Endothelial cell of umbilical vein (primary cell): ENCODE measurements around the gene LRCH3. TPM values are rescaled to one million over a fixed set of nuclear protein-coding genes. Genes with fewer than 3 reads are reported as not detected.

Experiments used
- BruUV-seq: library from RNA; stranded (reverse); fragments of 400-500 nt; replicated peaks from 2 replicates; lab custom pipeline; 2021; lab: Mats Ljungman, UMichigan
- CTCF ChIA-PET: fragments of 300-600, 350-600 bp; sonication (Branson Sonifier 250); formaldehyde crosslinking; loops from one replicate; lab custom pipeline; 2021; ENCODE audit warnings: antibody characterized with exemption, inconsistent platforms; lab: Charles Lee
- POLR2A ChIA-PET: fragments of 300-600, 350-600 bp; sonication (Branson Sonifier 250); formaldehyde crosslinking; loops from one replicate; lab custom pipeline; 2021; ENCODE audit warnings: antibody characterized with exemption, inconsistent platforms; lab: Charles Lee
- DNase-seq: peaks from one replicate; pipeline ENCODE4 v3.0.0-alpha.2; 2011; ENCODE audit warnings: low read depth, low spot score
- FAIRE-seq: peaks from 2 replicates; lab custom pipeline; 2011; peaks lifted over from hg19 to GRCh38; lab: Jason Lieb, UNC
- H2AFZ ChIP-seq: 2 replicates; pipeline ENCODE4 v1.6.0; 2012; ENCODE audit warnings: low read depth, low read length, control low read depth, inconsistent platforms
- H3K27ac ChIP-seq: 2 replicates; pipeline ENCODE4 v1.5.1; 2011; ENCODE audit warnings: low read depth, mild to moderate bottlenecking, control low read depth, low read length, moderate library complexity; ENCODE audit not compliant: insufficient read depth
- H3K27me3 ChIP-seq, 2 experiments: 2 replicates each; pipeline versions ENCODE4 v1.6.0 to v1.6.1; 2011; ENCODE audit warnings: low read length in 2 of 2, mixed read lengths in 1 of 2; ENCODE audit not compliant: control insufficient read depth in 2 of 2, insufficient read depth in 2 of 2
- H3K36me3 ChIP-seq, 2 experiments: 2 replicates in 1 of 2; 3 replicates in 1 of 2; pipeline ENCODE4 v1.5.1; 2011; ENCODE audit warnings: low read length in 2 of 2, mild to moderate bottlenecking in 1 of 2, moderate library complexity in 1 of 2; ENCODE audit not compliant: control insufficient read depth in 2 of 2, insufficient read depth in 2 of 2; ENCODE audit errors: extremely low read depth in 1 of 2
- H3K4me1 ChIP-seq: 3 replicates; pipeline ENCODE4 v1.5.1; 2011; ENCODE audit warnings: mild to moderate bottlenecking, low read length; ENCODE audit not compliant: control insufficient read depth, insufficient read depth; ENCODE audit errors: extremely low read depth
- H3K4me2 ChIP-seq: 2 replicates; pipeline ENCODE4 v1.6.1; 2011; ENCODE audit warnings: low read length, control low read depth, mixed read lengths; ENCODE audit not compliant: insufficient read depth
- H3K4me3 ChIP-seq, 3 experiments: fragments of 200-600 bp in 1 of 3; sonication (generic), shearing (Covaris generic) in 1 of 3; replicated peaks in 1 of 3; 2 replicates each; pipeline ENCODE4 v1.5.1; 2011 to 2016; ENCODE audit warnings: control low read depth in 3 of 3, low read length in 3 of 3, mild to moderate bottlenecking in 2 of 3, inconsistent platforms in 1 of 3, low read depth in 1 of 3, moderate library complexity in 1 of 3; ENCODE audit not compliant: insufficient read depth in 1 of 3
- H3K79me2 ChIP-seq: 2 replicates; pipeline ENCODE4 v1.6.0; 2012; ENCODE audit warnings: low read length, inconsistent platforms; ENCODE audit not compliant: control insufficient read depth, insufficient read depth
- H3K9ac ChIP-seq: replicated peaks from 2 replicates; pipeline ENCODE3; 2011; ENCODE audit warnings: low read length, control low read depth; ENCODE audit not compliant: insufficient read depth; ENCODE audit errors: extremely low read depth
- H3K9me1 ChIP-seq: replicated peaks from 3 replicates; pipeline ENCODE4 v1.6.0; 2011; ENCODE audit warnings: mild to moderate bottlenecking, low read length; ENCODE audit not compliant: control insufficient read depth, insufficient read depth; ENCODE audit errors: extremely low read depth
- H3K9me3 ChIP-seq: replicated peaks from 2 replicates; pipeline ENCODE4 v1.5.1; 2012; ENCODE audit warnings: low read length, inconsistent platforms; ENCODE audit not compliant: control insufficient read depth, insufficient read depth
- H4K20me1 ChIP-seq: replicated peaks from 2 replicates; pipeline ENCODE3; 2011; ENCODE audit warnings: mild to moderate bottlenecking, low read length; ENCODE audit not compliant: control insufficient read depth, insufficient read depth; ENCODE audit errors: extremely low read depth
- EZH2 ChIP-seq: IDR thresholded peaks from 2 replicates; pipeline ENCODE4 v1.6.1; 2012; ENCODE audit warnings: borderline replicate concordance, low read depth, mild to moderate bottlenecking, moderate library complexity, low read length, inconsistent platforms; ENCODE audit not compliant: severe bottlenecking
- FOS ChIP-seq: IDR thresholded peaks from 2 replicates; pipeline ENCODE4 v1.6.1; 2011; ENCODE audit warnings: mild to moderate bottlenecking, low read length, moderate library complexity, borderline replicate concordance; ENCODE audit not compliant: insufficient read depth
- GATA2 ChIP-seq: IDR thresholded peaks from 2 replicates; pipeline ENCODE4 v1.7.0; 2011; ENCODE audit warnings: low read depth, mild to moderate bottlenecking, moderate library complexity, mixed read lengths, low read length; ENCODE audit not compliant: insufficient read length, insufficient read depth
- JUN ChIP-seq: IDR thresholded peaks from 2 replicates; pipeline ENCODE4 v1.6.1; 2011; ENCODE audit warnings: borderline replicate concordance, low read depth; ENCODE audit not compliant: insufficient read length, insufficient read depth
- MYC ChIP-seq: IDR thresholded peaks from one replicate; pipeline ENCODE4 v1.6.1; 2011; ENCODE audit warnings: mild to moderate bottlenecking, low read depth, low read length
- POLR2A ChIP-seq: IDR thresholded peaks from 2 replicates; pipeline ENCODE4 v1.6.1; 2012; ENCODE audit warnings: low read depth, mild to moderate bottlenecking, control low read depth, low read length
- POLR2AphosphoS5 ChIP-seq: IDR thresholded peaks from 2 replicates; pipeline ENCODE4 v1.6.1; 2012; ENCODE audit warnings: low read depth, mild to moderate bottlenecking, control low read depth, low read length, moderate library complexity; ENCODE audit not compliant: insufficient read depth
- dilution Hi-C: fragments of 300-500 bp; cut with MboI; formaldehyde crosslinking; loops from one replicate; pipeline ENCODE4 v1.15.0; 2019; ENCODE audit warnings: low sequenced_read_pairs; ENCODE audit not compliant: extremely low pct_ligation_motif_present
- intact Hi-C: fragments of 100-400 bp; cut with micrococcal nuclease; formaldehyde crosslinking; loops from one replicate; pipeline ENCODE4 v1.10.0; 2022
- polyA plus RNA-seq, 4 experiments: library from polyadenylated mRNA; depleted of rRNA in 3 of 4; stranded (reverse) in 3 of 4; unstranded in 1 of 4; fragments of >200 nt; gene quantifications; 2 replicates each; pipeline versions ENCODE4 v1.2.1 to v1.2.3, GENCODE V29; 2011 to 2012; ENCODE audit warnings: missing spikeins in 1 of 4
- total RNA-seq: library from RNA; stranded (reverse); gene quantifications from 2 replicates; pipeline ENCODE4 v1.2.3, GENCODE V29; 2021
- TF ChIP-seq, protein P1 (sequence below), 2 donors: IDR thresholded peaks; 1 replicate in 1 of 2; 2 replicates in 1 of 2; pipeline ENCODE4 v1.5.1; 2011; ENCODE audit warnings: low read length in 2 of 2, mild to moderate bottlenecking in 2 of 2, moderate library complexity in 2 of 2, control low read depth in 1 of 2, inconsistent platforms in 1 of 2, low read depth in 1 of 2; ENCODE audit not compliant: insufficient read depth in 1 of 2; ENCODE audit errors: extremely low read depth in 1 of 2
- TF ChIP-seq, protein P2 (sequence below): IDR thresholded peaks from 2 replicates; pipeline ENCODE4 v1.6.1; 2011; ENCODE audit not compliant: insufficient read depth, insufficient read length

LRCH3 gene
- total and polyA plus RNA-seq, 2 donors (not counting 3 experiments of a cell fraction or from before 2014, with no cell fraction given) = 43.9 to 60.3 TPM

DNA sequence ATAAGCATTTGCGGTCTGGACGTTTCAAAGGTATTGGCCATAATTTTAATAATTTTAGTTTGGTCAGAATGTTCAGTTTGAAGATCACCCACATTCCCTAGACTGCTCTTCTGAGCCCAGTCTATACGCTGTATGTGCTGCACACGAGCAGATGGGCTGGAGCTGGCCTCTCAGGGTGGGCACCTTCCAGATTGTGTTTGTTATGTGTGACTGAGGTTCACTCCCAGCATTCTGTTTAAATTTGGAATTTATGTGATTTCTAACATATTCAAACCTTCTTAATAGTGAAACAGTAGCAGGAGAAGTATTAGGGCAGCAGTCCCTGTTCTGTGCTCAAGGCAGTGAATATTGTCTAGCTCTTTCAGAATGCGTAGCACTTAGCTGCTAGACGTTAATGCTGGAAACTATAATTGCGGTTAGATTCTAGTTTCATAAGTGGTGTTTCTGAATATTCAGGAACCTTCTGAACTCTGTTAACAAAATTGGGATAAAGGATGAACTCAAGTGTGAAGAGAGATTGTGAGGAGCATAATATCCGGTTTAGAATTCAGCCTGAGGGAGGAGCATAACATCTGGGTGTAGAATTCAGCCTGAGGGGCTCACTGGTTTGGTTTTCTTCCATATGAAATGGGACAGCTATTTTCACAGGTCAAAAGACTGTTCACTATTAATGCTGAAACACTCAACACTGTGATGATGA, 90.4 kb downstream of the LRCH3 start:
- no peaks in the 10 kb centered on the region for H3K4me1 ChIP-seq
- H3K27me3 ChIP-seq = no peaks in the 10 kb centered on the region
- BruUV-seq = no TSS peak
- no peak overlapping the region for H3K27ac ChIP-seq
- no peaks in the 10 kb centered on the region for H3K79me2 ChIP-seq
- no peak overlapping the region for H3K9ac ChIP-seq
- no peak overlapping the region for H3K4me2 ChIP-seq
- peaks cover 7 to 12% of the 10 kb centered on the region in 2 experiments for H3K36me3 ChIP-seq
- ChIA-PET POLR2A (interaction anchor here (0.5 kb wide), 1 partner anchor 34 kb away, joined by 4 read pairs; no protein-coding TSS in a partner anchor), CTCF (no interaction called here)
- no peak for DNase-seq
- no peak for FAIRE-seq
- no peaks in the 10 kb centered on the region for H3K9me1 ChIP-seq
- no peak overlapping the region for H3K4me3 ChIP-seq
- no peak overlapping the region for H2AFZ ChIP-seq
- no peaks in the 10 kb centered on the region for H4K20me1 ChIP-seq
- dilution Hi-C loops (no loop called here), intact Hi-C loops (no loop called here)
- TF ChIP-seq, protein P1, sequence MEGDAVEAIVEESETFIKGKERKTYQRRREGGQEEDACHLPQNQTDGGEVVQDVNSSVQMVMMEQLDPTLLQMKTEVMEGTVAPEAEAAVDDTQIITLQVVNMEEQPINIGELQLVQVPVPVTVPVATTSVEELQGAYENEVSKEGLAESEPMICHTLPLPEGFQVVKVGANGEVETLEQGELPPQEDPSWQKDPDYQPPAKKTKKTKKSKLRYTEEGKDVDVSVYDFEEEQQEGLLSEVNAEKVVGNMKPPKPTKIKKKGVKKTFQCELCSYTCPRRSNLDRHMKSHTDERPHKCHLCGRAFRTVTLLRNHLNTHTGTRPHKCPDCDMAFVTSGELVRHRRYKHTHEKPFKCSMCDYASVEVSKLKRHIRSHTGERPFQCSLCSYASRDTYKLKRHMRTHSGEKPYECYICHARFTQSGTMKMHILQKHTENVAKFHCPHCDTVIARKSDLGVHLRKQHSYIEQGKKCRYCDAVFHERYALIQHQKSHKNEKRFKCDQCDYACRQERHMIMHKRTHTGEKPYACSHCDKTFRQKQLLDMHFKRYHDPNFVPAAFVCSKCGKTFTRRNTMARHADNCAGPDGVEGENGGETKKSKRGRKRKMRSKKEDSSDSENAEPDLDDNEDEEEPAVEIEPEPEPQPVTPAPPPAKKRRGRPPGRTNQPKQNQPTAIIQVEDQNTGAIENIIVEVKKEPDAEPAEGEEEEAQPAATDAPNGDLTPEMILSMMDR (IDR thresholded peaks at IDR 0.05; ENCODE audit: extremely low read depth in 1 of 2, insufficient read depth in 1 of 2, low read depth in 1 of 2, low read length in 2 of 2) = no peak
- TF ChIP-seq JUN (no peak), FOS (no peak), GATA2 (no peak), MYC (no peak), POLR2AphosphoS5 (no peak), POLR2A (no peak), EZH2 (no peak)
- TF ChIP-seq, protein P2, sequence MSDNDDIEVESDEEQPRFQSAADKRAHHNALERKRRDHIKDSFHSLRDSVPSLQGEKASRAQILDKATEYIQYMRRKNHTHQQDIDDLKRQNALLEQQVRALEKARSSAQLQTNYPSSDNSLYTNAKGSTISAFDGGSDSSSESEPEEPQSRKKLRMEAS = no peak
- H3K9me3 ChIP-seq = no peaks in the 10 kb centered on the region
